HepG2 (cell line): ENCODE results near the gene AP3D1. TPM values are rescaled to one million over a fixed set of nuclear protein-coding genes. Genes with fewer than 3 reads are reported as not detected.

ENCODE experiments used
- BORCS8-MEF2B ChIP-seq: sonication (generic); formaldehyde crosslinking; IDR thresholded peaks from 2 replicates; pipeline ENCODE4 v1.8.0; 2022; ENCODE audit warnings: mild to moderate bottlenecking, missing genetic modification reagents
- BRD4 ChIP-seq: sonication (generic); formaldehyde crosslinking; IDR thresholded peaks from 2 replicates; pipeline ENCODE4 v1.4.0; 2020; ENCODE audit warnings: missing genetic modification reagents
- CENPT ChIP-seq: sonication (generic); formaldehyde crosslinking; IDR thresholded peaks from 2 replicates; pipeline ENCODE4 v1.8.0; 2022; ENCODE audit warnings: low read depth, mild to moderate bottlenecking, moderate library complexity, missing genetic modification reagents
- CREM ChIP-seq, 2 experiments: sonication (generic) in 1 of 2; formaldehyde crosslinking in 1 of 2; IDR thresholded peaks; 2 replicates each; pipeline versions ENCODE4 v1.4.0 to v1.6.1; 2016 to 2020; ENCODE audit warnings: antibody characterized with exemption in 1 of 2, mild to moderate bottlenecking in 1 of 2, missing genetic modification reagents in 1 of 2
- DMTF1 ChIP-seq: sonication (generic); formaldehyde crosslinking; IDR thresholded peaks from 2 replicates; pipeline ENCODE4 v1.4.0; 2020; ENCODE audit warnings: mild to moderate bottlenecking, missing genetic modification reagents
- ELF3 ChIP-seq: IDR thresholded peaks from 2 replicates; pipeline ENCODE4 v1.6.1; 2016; ENCODE audit warnings: missing genetic modification reagents, missing compliant biosample characterization
- FUBP1 ChIP-seq: sonication (generic); formaldehyde crosslinking; IDR thresholded peaks from 2 replicates; pipeline ENCODE4 v1.5.1; 2020; ENCODE audit warnings: missing genetic modification reagents, mild to moderate bottlenecking, borderline replicate concordance
- MAFG ChIP-seq: sonication (generic); formaldehyde crosslinking; IDR thresholded peaks from 2 replicates; pipeline ENCODE4 v1.5.1; 2020; ENCODE audit warnings: mild to moderate bottlenecking, missing genetic modification reagents
- MXD4 ChIP-seq: IDR thresholded peaks from 2 replicates; pipeline ENCODE4 v1.6.1; 2016; ENCODE audit warnings: mild to moderate bottlenecking, missing biosample characterization, missing genetic modification reagents
- PAXIP1 ChIP-seq: sonication (generic); formaldehyde crosslinking; conservative IDR thresholded peaks from 2 replicates; pipeline ENCODE4 v1.4.0; 2020; ENCODE audit warnings: mild to moderate bottlenecking, missing genetic modification reagents, moderate library complexity
- PRMT3 ChIP-seq: sonication (generic); formaldehyde crosslinking; IDR thresholded peaks from 2 replicates; pipeline ENCODE4 v1.8.1; 2022; ENCODE audit warnings: low read depth, mild to moderate bottlenecking, moderate library complexity, missing genetic modification reagents, borderline replicate concordance
- TBX2 ChIP-seq: sonication (generic); formaldehyde crosslinking; IDR thresholded peaks from 2 replicates; pipeline ENCODE4 v1.5.0; 2020; ENCODE audit warnings: missing genetic modification reagents, mild to moderate bottlenecking, borderline replicate concordance
- ZFP37 ChIP-seq: sonication (generic); formaldehyde crosslinking; IDR thresholded peaks from 2 replicates; pipeline ENCODE4 v1.4.0; 2020; ENCODE audit warnings: missing genetic modification reagents, borderline replicate concordance
- ZNF451 ChIP-seq: sonication (generic); formaldehyde crosslinking; IDR thresholded peaks from 2 replicates; pipeline ENCODE4 v1.5.0; 2020; ENCODE audit warnings: mild to moderate bottlenecking, missing genetic modification reagents
- ZNF589 ChIP-seq: sonication (generic); formaldehyde crosslinking; conservative IDR thresholded peaks from 2 replicates; pipeline ENCODE4 v1.8.0; 2022; ENCODE audit warnings: mild to moderate bottlenecking, moderate library complexity, missing genetic modification reagents
- ZNF597 ChIP-seq: sonication (generic); formaldehyde crosslinking; IDR thresholded peaks from 2 replicates; pipeline ENCODE4 v1.5.0; 2020; ENCODE audit warnings: missing genetic modification reagents
- ZNF704 ChIP-seq: sonication (generic); formaldehyde crosslinking; IDR thresholded peaks from 2 replicates; pipeline ENCODE4 v1.8.1; 2023; ENCODE audit warnings: mild to moderate bottlenecking, inconsistent platforms, moderate library complexity, missing genetic modification reagents, borderline replicate concordance
- polyA plus RNA-seq, 8 experiments: library from polyadenylated mRNA; depleted of rRNA in 3 of 8; stranded (reverse) in 7 of 8; unstranded in 1 of 8; fragments of >200 nt; fragmentation: Illumina TruSeq in 4 of 8; extraction: Trizol in 4 of 8; gene quantifications; 2 replicates each; pipeline versions ENCODE4 v1.2.1 to v1.2.3, GENCODE V29; 2011 to 2016; ENCODE audit warnings: low read depth in 4 of 8, missing spikeins in 1 of 8, mixed read lengths in 1 of 8; ENCODE audit not compliant: insufficient read depth in 1 of 8
- total RNA-seq, 5 experiments: library from RNA; depleted of rRNA; stranded (reverse); fragments of >200 nt; fragmentation: Illumina TruSeq; extraction: Trizol; gene quantifications; 2 replicates each; pipeline ENCODE4 v1.2.3, GENCODE V29; 2016; ENCODE audit warnings: low read depth in 1 of 5

AP3D1 gene
- total and polyA plus RNA-seq, 2 of the 13 experiments (the other 11 are each of a cell fraction or from before 2014, with no cell fraction given): 68.0 to 82.6 TPM

GRCh38 chr19:2055931-2056836, 95.2 kb downstream of the AP3D1 start (continued):
- TF ChIP-seq ZNF597 (CRISPR knock-in tag) (no peak), FUBP1 (no peak), CREM (IDR thresholded peaks at IDR 0.05) (0 out of 2 replicates have a peak, but pooled peaks have one; percentile 12), CREM (CRISPR knock-in tag; IDR thresholded peaks at IDR 0.05) (no peak), BRD4 (CRISPR knock-in tag) (0 out of 2 replicates have a peak, but pooled peaks have one; percentile 26), ZFP37 (CRISPR knock-in tag) (no peak), MXD4 (CRISPR knock-in tag) (no peak), ZNF704 (no peak), DMTF1 (CRISPR knock-in tag) (no peak), BORCS8-MEF2B (CRISPR knock-in tag) (no peak), TBX2 (CRISPR knock-in tag) (no peak), PRMT3 (CRISPR knock-in tag) (no peak), ELF3 (CRISPR knock-in tag) (peak; percentile 70; the same call in 1 of the 2 replicates), CENPT (CRISPR knock-in tag) (no peak), MAFG (CRISPR knock-in tag) (no peak), ZNF589 (CRISPR knock-in tag) (no peak), ZNF451 (CRISPR knock-in tag) (no peak), PAXIP1 (0 out of 2 replicates have a peak, but pooled peaks have one; percentile 16)
